ENCODE results near the gene HS3ST1.

Gene HS3ST1

GRCh38 chr4:11471046-11471441 lies 42.4 kb upstream of the HS3ST1 start:
- no peaks in the 10 kb centered on the region for H3K9me3 ChIP-seq
- peaks cover 0 to 5% of the 10 kb centered on the region in 2 donors for H3K27me3 ChIP-seq
- TF ChIP-seq CTCF (IDR thresholded peaks at IDR 0.05): no peak
- H3K4me1 ChIP-seq: no peaks in the 10 kb centered on the region
- H3K4me3 ChIP-seq: no peak overlapping the region
- H3K27ac ChIP-seq: no peak overlapping the region
- intact Hi-C loops (cut with DNase I; ENCODE audit: low total_unique reads): no loop called here
- H3K36me3 ChIP-seq: no peaks in the 10 kb centered on the region
- DNase-seq: no peak

DNA sequence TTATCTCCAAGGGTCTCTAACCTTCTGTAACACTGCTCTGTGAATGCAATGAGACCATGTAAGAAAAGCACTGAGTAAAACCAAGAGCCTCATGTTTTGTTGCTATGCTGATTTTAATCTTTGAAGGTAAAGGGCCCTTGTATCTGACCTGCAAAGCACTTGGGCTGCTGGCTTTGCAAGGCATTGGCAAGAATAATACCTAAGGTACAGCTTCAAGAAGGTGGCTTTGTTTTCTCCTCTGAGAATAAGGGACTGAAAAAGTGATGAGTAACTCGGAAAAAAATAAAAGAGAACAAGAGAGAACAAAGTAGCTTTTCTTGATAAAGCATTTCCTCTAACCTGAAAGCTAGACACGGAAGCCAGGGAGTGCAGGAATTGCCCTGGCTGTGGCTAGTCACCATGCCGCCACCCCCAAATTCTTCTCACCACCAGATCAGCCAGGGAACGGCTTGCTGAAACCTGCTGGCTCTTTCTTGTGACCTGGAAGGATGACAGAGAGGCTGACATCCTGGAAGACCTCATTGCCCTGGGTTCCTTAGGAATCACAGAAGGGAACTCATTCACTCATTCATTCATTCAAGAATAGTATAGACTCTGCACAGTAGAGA lies 41.8 kb upstream of the HS3ST1 start:
- H3K9me3 ChIP-seq: no peaks in the 10 kb centered on the region
- no peaks in the 10 kb centered on the region for H3K36me3 ChIP-seq
- intact Hi-C loops (cut with DNase I; ENCODE audit: low total_unique reads): no loop called here
- TF ChIP-seq CTCF (IDR thresholded peaks at IDR 0.05): no peak
- DNase-seq: no peak
- H3K27ac ChIP-seq: no peak overlapping the region
- H3K27me3 ChIP-seq: peaks cover 0 to 5% of the 10 kb centered on the region in 2 donors
- H3K4me1 ChIP-seq: no peaks in the 10 kb centered on the region
- no peak overlapping the region for H3K4me3 ChIP-seq

- no peak for TF ChIP-seq CTCF (IDR thresholded peaks at IDR 0.05)
- DNase-seq: no peak
- Histone ChIP-seq H3K4me1 (no peaks in the 10 kb centered on the region), H3K36me3 (no peaks in the 10 kb centered on the region), H3K27ac (no peak overlapping the region), H3K9me3 (no peaks in the 10 kb centered on the region), H3K27me3 (peaks cover 0 to 5% of the 10 kb centered on the region in 2 donors), H3K4me3 (no peak overlapping the region)
- intact Hi-C loops (cut with DNase I; ENCODE audit: low total_unique reads): no loop called here
Observed at GRCh38 chr4:11469650-11470437, 41.1 kb upstream of the HS3ST1 start.

DNA sequence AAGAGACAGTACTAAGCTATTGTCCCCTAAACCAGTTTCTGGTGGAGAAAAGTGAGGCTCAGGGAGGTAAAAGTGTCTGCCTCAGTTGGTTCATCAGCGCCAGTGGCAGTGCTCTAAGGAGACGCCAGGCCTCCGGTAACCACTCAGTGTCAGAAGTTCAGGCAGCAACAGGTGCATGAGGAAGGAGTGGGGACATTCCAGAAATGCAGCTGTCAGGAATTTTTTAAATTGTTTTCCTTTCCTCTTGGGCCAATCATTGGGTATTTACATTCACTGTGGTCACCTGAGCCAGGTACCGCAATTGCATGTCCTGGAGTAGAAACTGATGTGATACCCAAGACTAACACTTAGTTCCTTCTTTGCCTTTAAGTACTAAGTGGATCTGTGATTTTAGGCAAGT lies 40.2 kb upstream of the HS3ST1 start:
- intact Hi-C loops (cut with DNase I; ENCODE audit: low total_unique reads): no loop called here
- no peaks in the 10 kb centered on the region for H3K9me3 ChIP-seq
- H3K4me3 ChIP-seq: no peak overlapping the region
- peaks cover 0 to 5% of the 10 kb centered on the region in 2 donors for H3K27me3 ChIP-seq
- H3K4me1 ChIP-seq: no peaks in the 10 kb centered on the region
- no peak for DNase-seq
- no peaks in the 10 kb centered on the region for H3K36me3 ChIP-seq
- no peak overlapping the region for H3K27ac ChIP-seq
- TF ChIP-seq CTCF (IDR thresholded peaks at IDR 0.05): no peak

DNA sequence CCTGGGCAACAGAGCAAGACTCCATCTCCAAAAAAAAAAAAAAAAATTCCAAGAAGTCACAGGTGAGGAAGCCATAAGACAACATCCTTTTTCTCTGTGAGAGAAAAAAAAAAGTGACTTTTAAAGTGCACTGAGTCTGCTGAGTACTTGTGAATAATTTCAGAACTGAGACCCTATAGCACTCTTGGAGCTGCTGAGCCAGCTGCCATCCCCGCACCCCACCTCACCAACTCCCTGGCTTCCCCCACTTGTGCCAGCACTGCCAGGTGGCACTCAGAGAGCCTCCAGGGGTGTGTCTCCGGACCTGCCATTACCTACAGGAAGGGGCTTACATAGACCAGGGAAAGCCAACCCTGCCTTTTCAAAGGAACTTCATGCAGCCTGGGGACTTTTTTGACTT lies 39.2 kb upstream of the HS3ST1 start:
- intact Hi-C loops (cut with DNase I; ENCODE audit: low total_unique reads): no loop called here
- no peaks in the 10 kb centered on the region for H3K36me3 ChIP-seq
- no peak overlapping the region for H3K27ac ChIP-seq
- no peak overlapping the region for H3K4me3 ChIP-seq
- TF ChIP-seq CTCF (IDR thresholded peaks at IDR 0.05): no peak
- peaks cover 0 to 5% of the 10 kb centered on the region in 2 donors for H3K27me3 ChIP-seq
- H3K4me1 ChIP-seq: no peaks in the 10 kb centered on the region
- DNase-seq: no peak
- H3K9me3 ChIP-seq: no peaks in the 10 kb centered on the region

Data from tibial artery (tissue), 4 donors.